Measurements from ENCODE around the gene BLACAT1.

- TF ChIP-seq CTCF (IDR thresholded peaks at IDR 0.05; ENCODE audit: low read length) (no peak), EZH2 (optimal IDR thresholded peaks at IDR 0.05; ENCODE audit: low read depth, low read length) (no peak), EZH2phosphoT487 (IDR thresholded peaks at IDR 0.05; ENCODE audit: low read length) (no peak)
These were observed 13.7 kb downstream of the BLACAT1 start for GRCh38 chr1:205442051-205442725.
